ENCODE data around the gene TRMT5. TPM values are rescaled to one million over a fixed set of nuclear protein-coding genes. Genes with fewer than 3 reads are reported as not detected.

Gene TRMT5
- total and polyA plus RNA-seq, 8 donors: 2.0 to 9.9 (median 4.2) TPM

GRCh38 chr14:60998617-60999016, 17.7 kb upstream of the TRMT5 start:
- Histone ChIP-seq H3K36me3 (peaks cover 0 to 17% (median 10%) of the 10 kb centered on the region in 4 donors), H3K4me3 (no peak overlapping the region), H3K27me3 (no peaks in the 10 kb centered on the region), H3K9me3 (peaks cover 0 to 5% (median 0%) of the 10 kb centered on the region in 4 donors), H3K4me1 (no peaks in the 10 kb centered on the region), H3K27ac (no peak overlapping the region)
- intact Hi-C loops (cut with DNase I; ENCODE audit: low total_unique reads): no loop called here
- no peak for TF ChIP-seq EP300 (IDR thresholded peaks at IDR 0.05)
- TF ChIP-seq POLR2AphosphoS5 (IDR thresholded peaks at IDR 0.05): no peak
- no peak for TF ChIP-seq POLR2A (IDR thresholded peaks at IDR 0.05)
- DNase-seq: no peak
- whole genome bisulfite sequencing, 5 donors: 88 to 97% (median 90%) methylated on average over 9 of the region's 9 CpGs

- Histone ChIP-seq H3K36me3 (peaks cover 0 to 77% (median 66%) of the 10 kb centered on the region in 4 donors), H3K4me1 (no peaks in the 10 kb centered on the region), H3K27ac (no peak overlapping the region), H3K9me3 (no peaks in the 10 kb centered on the region), H3K4me3 (no peak overlapping the region), H3K27me3 (no peaks in the 10 kb centered on the region)
- peak in 1 of 2 donors; percentile 9 for DNase-seq
- WGBS, 5 donors: 64 to 93% (median 91%) methylated on average over 2 of the region's 2 CpGs
- intact Hi-C loops (cut with DNase I; ENCODE audit: low total_unique reads): loop anchor here (10.0 kb wide), 1 partner anchor 265 kb away; the partner anchor contains the start of gene SIX4
- TF ChIP-seq EP300 (IDR thresholded peaks at IDR 0.05) (no peak), CTCF (IDR thresholded peaks at IDR 0.05) (no peak), POLR2AphosphoS5 (IDR thresholded peaks at IDR 0.05) (no peak)
These were observed 8.7 kb upstream of the TRMT5 start for GRCh38 chr14:60989599-60989998.

- H3K9me3 ChIP-seq: no peaks in the 10 kb centered on the region
- 93 to 99% (median 96%) methylated on average over 2 of the region's 2 CpGs for WGBS, 5 donors
- H3K27ac ChIP-seq: no peak overlapping the region
- no peak for TF ChIP-seq POLR2A (IDR thresholded peaks at IDR 0.05)
- TF ChIP-seq EP300 (IDR thresholded peaks at IDR 0.05): no peak
- TF ChIP-seq CTCF (IDR thresholded peaks at IDR 0.05): no peak
- no peak for TF ChIP-seq POLR2AphosphoS5 (IDR thresholded peaks at IDR 0.05)
- H3K27me3 ChIP-seq: no peaks in the 10 kb centered on the region
- no peak for DNase-seq
- intact Hi-C loops (cut with DNase I; ENCODE audit: low total_unique reads): loop anchor here (10.0 kb wide), 1 partner anchor 262 kb away; the partner anchor contains the start of gene SIX4
- no peak overlapping the region for H3K4me3 ChIP-seq
- H3K36me3 ChIP-seq: peaks cover 0 to 55% (median 50%) of the 10 kb centered on the region in 4 donors
- peaks cover 0 to 19% (median 9%) of the 10 kb centered on the region in 4 donors for H3K4me1 ChIP-seq
These were observed 5.6 kb upstream of the TRMT5 start for GRCh38 chr14:60986500-60986899.

- intact Hi-C loops (cut with DNase I; ENCODE audit: low total_unique reads): loop anchor here (10.0 kb wide), 1 partner anchor 259 kb away; the partner anchor contains the start of gene SIX4
- Histone ChIP-seq H3K4me1 (peaks cover 0 to 33% (median 24%) of the 10 kb centered on the region in 4 donors), H3K36me3 (peaks cover 0 to 36% (median 28%) of the 10 kb centered on the region in 4 donors), H3K9me3 (no peaks in the 10 kb centered on the region), H3K27ac (no peak overlapping the region), H3K4me3 (no peak overlapping the region), H3K27me3 (no peaks in the 10 kb centered on the region)
- no peak for TF ChIP-seq EP300 (IDR thresholded peaks at IDR 0.05)
- no peak for TF ChIP-seq POLR2AphosphoS5 (IDR thresholded peaks at IDR 0.05)
- no peak for DNase-seq
- 82 to 90% (median 86%) methylated on average over 1 of the region's 1 CpG for WGBS, 5 donors
These were observed 3.3 kb upstream of the TRMT5 start for GRCh38 chr14:60984196-60984595.

GRCh38 chr14:60981633-60982455, 965 bp upstream of the TRMT5 start:
- Histone ChIP-seq H3K27ac (peak overlapping the region; percentile 79 to 93 (median 85)), H3K4me1 (peaks cover 0 to 51% (median 35%) of the 10 kb centered on the region in 4 donors), H3K9me3 (no peaks in the 10 kb centered on the region), H3K4me3 (peak overlapping the region; percentile 72 to 97 (median 88)), H3K27me3 (no peaks in the 10 kb centered on the region), H3K36me3 (peaks cover 0 to 22% (median 10%) of the 10 kb centered on the region in 4 donors)
- intact Hi-C loops (cut with DNase I; ENCODE audit: low total_unique reads): loop anchor here (10.0 kb wide), 1 partner anchor 257 kb away; the partner anchor contains the start of gene SIX4
- WGBS, 5 donors: 10 to 13% (median 11%) methylated on average over 12 of the region's 12 CpGs
- peak in 1 of 2 donors; percentile 34 for DNase-seq
- TF ChIP-seq POLR2A (IDR thresholded peaks at IDR 0.05) (no peak), POLR2AphosphoS5 (IDR thresholded peaks at IDR 0.05) (no peak), CTCF (IDR thresholded peaks at IDR 0.05) (no peak), EP300 (IDR thresholded peaks at IDR 0.05) (no peak)
